Left cardiac atrium (tissue), 4 donors: Measurements from ENCODE around the gene KCNS3. TPM values are rescaled to one million over a fixed set of nuclear protein-coding genes. Genes with fewer than 3 reads are reported as not detected.
A peak's percentile ranks its signal among the peaks of the same experiment; 100 is the strongest.

Source experiments
- ATAC-seq, 2 donors: fragments of 200-7000 bp; cut with Tn5 transposase; one replicate each; pipeline ENCODE4 v1.9.1; 2020; ENCODE audit warnings: mild to moderate bottlenecking in 2 of 2, moderate library complexity in 2 of 2
- DNase-seq: peaks from one replicate; pipeline ENCODE4 v3.0.0-alpha.2; 2020
- intact Hi-C, 2 donors: fragments of 100-400 bp; cut with DNase I; formaldehyde crosslinking; loops; one replicate each; pipeline versions ENCODE4 v1.14.1 to v1.15.1; 2022 to 2023
- long read RNA-seq: library from polyadenylated mRNA; unstranded; transcript quantifications from one replicate; pipeline ENCODE4 v2.0.0, GENCODE V29; 2021
- total RNA-seq, 2 donors: library from RNA; stranded (reverse); fragmentation: NEBNext Ultra II Directional; extraction: Animal tissue kit (Norgen Biotek cat#: 25700); gene quantifications; one replicate each; pipeline ENCODE4 v1.2.1, GENCODE V29; 2021
- donor health status: DM: no; HTN: yes; CAD: no.
- donor health status: DM: no; HTN: yes; CAD: no; lungs with severe emphysema.
- donor health status: DM: yes; HTN: yes; CAD: no.
- donor health status: Dilated cardiomyopathy.

The KCNS3 gene
- total RNA-seq: 1 to 10 TPM; 2.8 to 3.9 TPM
- long read RNA-seq, partial matches to known transcripts: 0 of 3 reads
- long read RNA-seq, other reads (novel, unspliced or antisense): 0 of 3 reads

GRCh38 chr2:17878281-17879136 lies at the start of gene KCNS3:
Gene KCNS3 (plus strand): TSS chr2:17878667. CDS start chr2:17931009, 52,342 bp downstream.
- DNase-seq: peak; percentile 43
- intact Hi-C loops: no loop called here
- peak; percentile 95 to 96 for ATAC-seq

GRCh38 chr2:17830053-17831034 lies 48.1 kb upstream of the KCNS3 start:
- peak; percentile 68 for DNase-seq
- ATAC-seq: peak; percentile 90 to 94
- intact Hi-C loops: no loop called here

GRCh38 chr2:17835516-17835915 lies 43.0 kb upstream of the KCNS3 start:
- DNase-seq (no peak), ATAC-seq (no peak)
- intact Hi-C loops: no loop called here

- intact Hi-C loops: no loop called here
- no peak for DNase-seq
- ATAC-seq: peak in 1 of 2 donors; percentile 71
These were observed 38.5 kb upstream of the KCNS3 start for GRCh38 chr2:17839959-17840358.

- DNase-seq (no peak), ATAC-seq (no peak)
- intact Hi-C loops: no loop called here
These were observed 35.0 kb upstream of the KCNS3 start for GRCh38 chr2:17843457-17843856.

- no peak for ATAC-seq
- DNase-seq: no peak
- intact Hi-C loops: no loop called here
These were observed 32.7 kb upstream of the KCNS3 start for GRCh38 chr2:17845806-17846205.

- ATAC-seq: no peak
- no peak for DNase-seq
- intact Hi-C loops: no loop called here
These were observed 31.8 kb upstream of the KCNS3 start for GRCh38 chr2:17846676-17847075.

- no peak for ATAC-seq
- intact Hi-C loops: no loop called here
These were observed 31.2 kb upstream of the KCNS3 start for GRCh38 chr2:17847236-17847635.

GRCh38 chr2:17849275-17849674 lies 29.2 kb upstream of the KCNS3 start:
- no peak for ATAC-seq
- intact Hi-C loops: no loop called here

More at GRCh38 chr2:17847236-17847635, 31.2 kb upstream of the KCNS3 start:
- DNase-seq: no peak

GRCh38 chr2:17850151-17850550 lies 28.3 kb upstream of the KCNS3 start:
- ATAC-seq (no peak), DNase-seq (no peak)
- intact Hi-C loops: loop anchor here (2.0 to 10.0 kb wide), 4 partner anchors 297 to 529 kb away; no protein-coding TSS in a partner anchor

More at GRCh38 chr2:17849275-17849674, 29.2 kb upstream of the KCNS3 start:
- no peak for DNase-seq

GRCh38 chr2:17851731-17852585 lies 26.5 kb upstream of the KCNS3 start:
- intact Hi-C loops: loop anchor here (2.0 to 10.0 kb wide), 4 partner anchors 295 to 527 kb away; no protein-coding TSS in a partner anchor
- ATAC-seq (peak; percentile 68 to 81), DNase-seq (peak; percentile 47)

- intact Hi-C loops: loop anchor here (5.0 to 10.0 kb wide), 3 partner anchors 294 to 524 kb away; no protein-coding TSS in a partner anchor
- no peak for DNase-seq
- ATAC-seq: no peak
These were observed 24.7 kb upstream of the KCNS3 start for GRCh38 chr2:17853799-17854198.

- intact Hi-C loops: loop anchor here in 1 of 2 donors (10.0 kb wide), 1 partner anchor 298 kb away; no protein-coding TSS in a partner anchor
- ATAC-seq: no peak
These were observed 21.4 kb upstream of the KCNS3 start for GRCh38 chr2:17857021-17857420.

GRCh38 chr2:17858064-17858463 lies 20.4 kb upstream of the KCNS3 start:
- no peak for ATAC-seq
- intact Hi-C loops: loop anchor here in 1 of 2 donors (10.0 kb wide), 1 partner anchor 297 kb away; no protein-coding TSS in a partner anchor
- DNase-seq: no peak

More at GRCh38 chr2:17857021-17857420, 21.4 kb upstream of the KCNS3 start:
- DNase-seq: no peak

GRCh38 chr2:17863539-17863938 lies 14.9 kb upstream of the KCNS3 start:
- ATAC-seq (no peak), DNase-seq (no peak)
- intact Hi-C loops: no loop called here

GRCh38 chr2:17864676-17865075 lies 13.8 kb upstream of the KCNS3 start:
- DNase-seq (no peak), ATAC-seq (no peak)
- intact Hi-C loops: no loop called here

GRCh38 chr2:17867133-17867532 lies 11.3 kb upstream of the KCNS3 start:
- DNase-seq (no peak), ATAC-seq (no peak)
- intact Hi-C loops: no loop called here

- ATAC-seq (no peak), DNase-seq (no peak)
- intact Hi-C loops: no loop called here
These were observed 9.3 kb upstream of the KCNS3 start for GRCh38 chr2:17869128-17869527.
